Caco-2 (cell line): Measurements from ENCODE around the gene ZNF500. TPM values are rescaled to one million over a fixed set of nuclear protein-coding genes. Genes with fewer than 3 reads are reported as not detected.

Experiments
- BruUV-seq: library from RNA; stranded (reverse); fragments of 400-500 nt; replicated peaks from 2 replicates; lab custom pipeline; 2021; lab: Mats Ljungman, UMichigan
- CTCF ChIA-PET: fragments of 300-600 bp; sonication (Branson Sonifier 250); formaldehyde crosslinking; loops from one replicate; lab custom pipeline; 2022; ENCODE audit warnings: antibody characterized with exemption; lab: Charles Lee
- POLR2A ChIA-PET: fragments of 300-600 bp; sonication (Branson Sonifier 250); formaldehyde crosslinking; loops from one replicate; lab custom pipeline; 2022; ENCODE audit warnings: antibody characterized with exemption; lab: Charles Lee
- DNase-seq, 2 experiments: peaks; one replicate each; pipeline versions ENCODE4 v3.0.0 to v3.0.0-alpha.2; 2020 to 2022
- H3K27me3 ChIP-seq: replicated peaks from 2 replicates; pipeline ENCODE4 v1.6.0; 2011; ENCODE audit warnings: low read length; ENCODE audit not compliant: control insufficient read depth, insufficient read depth
- H3K36me3 ChIP-seq: 2 replicates; pipeline ENCODE4 v1.5.1; 2011; ENCODE audit warnings: low read length; ENCODE audit not compliant: control insufficient read depth, insufficient read depth
- H3K4me1 ChIP-seq: fragments of 250-450 bp; sonication (Bioruptor Pico); 2 replicates; pipeline ENCODE4 v1.5.1; 2020; ENCODE audit warnings: mild to moderate bottlenecking
- H3K4me3 ChIP-seq: 2 replicates; pipeline ENCODE4 v1.5.1; 2011; ENCODE audit warnings: low read depth, mild to moderate bottlenecking, control low read depth, low read length
- H3K9me3 ChIP-seq: fragments of 250-450 bp; sonication (Bioruptor Pico); 2 replicates; pipeline ENCODE4 v1.5.1; 2020; ENCODE audit warnings: mild to moderate bottlenecking, moderate library complexity
- H3K27ac Mint-ChIP-seq: one replicate; pipeline ENCODE4 v1.8.0; 2022; ENCODE audit warnings: mixed read lengths; ENCODE audit not compliant: unreplicated experiment
- H3K27me3 Mint-ChIP-seq: one replicate; pipeline ENCODE4 v1.8.0; 2022; ENCODE audit warnings: mixed read lengths; ENCODE audit not compliant: insufficient read depth, unreplicated experiment
- H3K36me3 Mint-ChIP-seq: one replicate; pipeline ENCODE4 v1.8.0; 2022; ENCODE audit warnings: mild to moderate bottlenecking, mixed read lengths; ENCODE audit not compliant: insufficient read depth, unreplicated experiment
- H3K4me1 Mint-ChIP-seq: one replicate; pipeline ENCODE4 v1.8.0; 2022; ENCODE audit warnings: low read depth, mixed read lengths; ENCODE audit not compliant: unreplicated experiment
- H3K4me3 Mint-ChIP-seq: one replicate; pipeline ENCODE4 v1.8.0; 2022; ENCODE audit warnings: mild to moderate bottlenecking, moderate library complexity, mixed read lengths; ENCODE audit not compliant: unreplicated experiment
- H3K9me3 Mint-ChIP-seq: one replicate; pipeline ENCODE4 v1.8.0; 2022; ENCODE audit warnings: mixed read lengths; ENCODE audit not compliant: unreplicated experiment
- intact Hi-C: fragments of 100-400 bp; cut with micrococcal nuclease; formaldehyde crosslinking; loops from one replicate; pipeline ENCODE4 v1.10.0; 2022; ENCODE audit not compliant: unreplicated experiment
- total RNA-seq: library from RNA; stranded (reverse); gene quantifications from 2 replicates; pipeline ENCODE4 v1.2.3, GENCODE V29; 2022
- TF ChIP-seq, protein P1 (sequence below), 2 experiments: fragments of 200-600 bp in 1 of 2; IDR thresholded peaks; 1 replicate in 1 of 2; 2 replicates in 1 of 2; pipeline versions ENCODE4 v1.5.1 to v1.8.0; 2011 to 2022; ENCODE audit warnings: antibody characterized with exemption in 1 of 2, control low read depth in 1 of 2, inconsistent platforms in 1 of 2, low read depth in 1 of 2, low read length in 1 of 2, mild to moderate bottlenecking in 1 of 2, moderate library complexity in 1 of 2; ENCODE audit not compliant: insufficient read depth in 1 of 2, severe bottlenecking in 1 of 2, unreplicated experiment in 1 of 2

ZNF500 gene
- total RNA-seq, 1 experiment from 2014 or later = 12.9 TPM

- Mint-ChIP-seq H3K9me3 (no peaks in the 10 kb centered on the region), H3K27ac (no peak overlapping the region), H3K27me3 (no peaks in the 10 kb centered on the region), H3K36me3 (peaks cover 8% of the 10 kb centered on the region), H3K4me3 (no peak overlapping the region), H3K4me1 (peaks cover 7% of the 10 kb centered on the region)
- H3K4me3 ChIP-seq = no peak overlapping the region
- no peak for DNase-seq
- TF ChIP-seq, protein P1, sequence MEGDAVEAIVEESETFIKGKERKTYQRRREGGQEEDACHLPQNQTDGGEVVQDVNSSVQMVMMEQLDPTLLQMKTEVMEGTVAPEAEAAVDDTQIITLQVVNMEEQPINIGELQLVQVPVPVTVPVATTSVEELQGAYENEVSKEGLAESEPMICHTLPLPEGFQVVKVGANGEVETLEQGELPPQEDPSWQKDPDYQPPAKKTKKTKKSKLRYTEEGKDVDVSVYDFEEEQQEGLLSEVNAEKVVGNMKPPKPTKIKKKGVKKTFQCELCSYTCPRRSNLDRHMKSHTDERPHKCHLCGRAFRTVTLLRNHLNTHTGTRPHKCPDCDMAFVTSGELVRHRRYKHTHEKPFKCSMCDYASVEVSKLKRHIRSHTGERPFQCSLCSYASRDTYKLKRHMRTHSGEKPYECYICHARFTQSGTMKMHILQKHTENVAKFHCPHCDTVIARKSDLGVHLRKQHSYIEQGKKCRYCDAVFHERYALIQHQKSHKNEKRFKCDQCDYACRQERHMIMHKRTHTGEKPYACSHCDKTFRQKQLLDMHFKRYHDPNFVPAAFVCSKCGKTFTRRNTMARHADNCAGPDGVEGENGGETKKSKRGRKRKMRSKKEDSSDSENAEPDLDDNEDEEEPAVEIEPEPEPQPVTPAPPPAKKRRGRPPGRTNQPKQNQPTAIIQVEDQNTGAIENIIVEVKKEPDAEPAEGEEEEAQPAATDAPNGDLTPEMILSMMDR (IDR thresholded peaks at IDR 0.05; ENCODE audit: insufficient read depth in 1 of 2, low read depth in 1 of 2, low read length in 1 of 2, severe bottlenecking in 1 of 2, unreplicated experiment in 1 of 2) = no peak
- intact Hi-C loops = no loop called here
- peaks cover 24% of the 10 kb centered on the region for H3K4me1 ChIP-seq
- ChIA-PET CTCF (no interaction called here), POLR2A (no interaction called here)
- no peaks in the 10 kb centered on the region for H3K9me3 ChIP-seq
- no TSS peak for BruUV-seq
- H3K27me3 ChIP-seq = no peaks in the 10 kb centered on the region
- no peaks in the 10 kb centered on the region for H3K36me3 ChIP-seq
These were observed 26.1 kb upstream of the ZNF500 start for GRCh38 chr16:4792951-4793513.

DNA sequence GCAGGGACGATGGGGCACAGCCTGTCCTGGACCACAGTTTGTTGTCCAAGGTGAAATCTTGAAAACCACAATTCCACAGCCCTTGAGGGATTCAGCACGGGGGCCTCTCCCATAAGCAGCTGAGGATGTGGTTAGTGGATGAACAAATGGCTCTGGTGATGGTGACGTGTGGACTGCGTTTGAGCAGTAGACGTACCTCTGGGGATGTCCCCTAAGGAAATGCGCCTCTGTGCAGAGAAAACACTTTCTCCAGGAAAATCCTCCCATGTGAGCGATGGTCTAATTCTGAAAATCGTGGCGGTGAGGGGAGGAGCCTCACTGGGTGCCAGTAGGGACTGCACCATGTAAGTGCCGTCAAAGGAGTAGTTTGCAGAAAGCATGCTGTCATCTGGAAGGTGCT, 23.9 kb upstream of the ZNF500 start:
- CTCF ChIA-PET = interaction anchor here (0.6 kb wide), 1 partner anchor 127 kb away, joined by 4 read pairs; no protein-coding TSS in a partner anchor
- Mint-ChIP-seq H3K4me1 (peaks cover 12% of the 10 kb centered on the region), H3K9me3 (no peaks in the 10 kb centered on the region), H3K27me3 (no peaks in the 10 kb centered on the region), H3K36me3 (peaks cover 8% of the 10 kb centered on the region), H3K27ac (no peak overlapping the region), H3K4me3 (no peak overlapping the region)
- Histone ChIP-seq H3K4me1 (peaks cover 35% of the 10 kb centered on the region), H3K36me3 (no peaks in the 10 kb centered on the region), H3K27me3 (no peaks in the 10 kb centered on the region), H3K4me3 (no peak overlapping the region), H3K9me3 (no peaks in the 10 kb centered on the region)
- BruUV-seq = no TSS peak
- TF ChIP-seq, protein P1 (IDR thresholded peaks at IDR 0.05; ENCODE audit: insufficient read depth in 1 of 2, low read depth in 1 of 2, low read length in 1 of 2, severe bottlenecking in 1 of 2, unreplicated experiment in 1 of 2) = no peak
- POLR2A ChIA-PET = no interaction called here
- intact Hi-C loops = no loop called here
- DNase-seq = no peak

DNA sequence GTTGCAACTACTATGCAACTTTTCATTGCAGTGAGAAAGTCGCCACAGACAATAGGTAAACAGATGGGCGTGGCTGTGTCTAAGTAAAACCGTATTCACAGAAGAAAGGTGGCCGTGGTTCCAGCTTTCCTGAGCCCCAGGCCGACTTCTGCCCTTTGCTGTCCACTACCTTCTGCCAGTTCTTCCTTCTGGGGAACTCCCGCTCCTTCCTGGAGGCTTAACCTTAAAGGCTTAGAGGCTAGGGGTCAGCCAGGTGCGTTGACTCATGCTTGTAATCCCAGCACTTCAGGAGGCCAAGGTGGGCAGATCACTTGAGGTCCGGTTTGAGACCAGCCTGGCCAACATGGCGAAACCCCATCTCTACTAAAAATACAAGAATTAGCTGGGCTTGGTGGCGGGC, 23.3 kb upstream of the ZNF500 start:
- ChIA-PET CTCF (interaction anchor here (0.6 to 1.1 kb wide), 2 partner anchors 107 to 127 kb away, joined by 4 read pairs; no protein-coding TSS in a partner anchor), POLR2A (no interaction called here)
- intact Hi-C loops = no loop called here
- H3K36me3 Mint-ChIP-seq = peaks cover 8% of the 10 kb centered on the region
- TF ChIP-seq, protein P1 (IDR thresholded peaks at IDR 0.05; ENCODE audit: insufficient read depth in 1 of 2, low read depth in 1 of 2, low read length in 1 of 2, severe bottlenecking in 1 of 2, unreplicated experiment in 1 of 2) = no peak
- peak in 1 of 2 experiments; percentile 43 for DNase-seq
- Histone ChIP-seq H3K9me3 (no peaks in the 10 kb centered on the region), H3K36me3 (no peaks in the 10 kb centered on the region), H3K27me3 (no peaks in the 10 kb centered on the region), H3K4me1 (peaks cover 35% of the 10 kb centered on the region), H3K4me3 (no peak overlapping the region)
- H3K9me3 Mint-ChIP-seq = no peaks in the 10 kb centered on the region
- H3K27me3 Mint-ChIP-seq = no peaks in the 10 kb centered on the region
- no peak overlapping the region for H3K27ac Mint-ChIP-seq
- no TSS peak for BruUV-seq
- H3K4me1 Mint-ChIP-seq = peaks cover 12% of the 10 kb centered on the region
- no peak overlapping the region for H3K4me3 Mint-ChIP-seq
